Epithelial cell of proximal tubule (primary cell): ENCODE data around the gene SHOX. TPM values are rescaled to one million over a fixed set of nuclear protein-coding genes. Genes with fewer than 3 reads are reported as not detected.

ENCODE experiments used
- DNase-seq: peaks from one replicate; pipeline ENCODE4 v3.0.0-alpha.2; 2011; ENCODE audit warnings: low read depth
- H3K4me3 ChIP-seq: 2 replicates; pipeline ENCODE4 v1.5.1; 2011; ENCODE audit warnings: low read depth, mild to moderate bottlenecking, low read length
- total RNA-seq: library from RNA; depleted of rRNA; stranded (reverse); fragments of >200 nt; gene quantifications from 2 replicates; pipeline ENCODE4 v1.2.3, GENCODE V29; 2015
- TF ChIP-seq, protein P1 (sequence below): conservative IDR thresholded peaks from 2 replicates; pipeline ENCODE4 v1.5.1; 2012; ENCODE audit warnings: low read depth, mild to moderate bottlenecking, low read length

The SHOX gene
- total RNA-seq, 1 donor from 2014 or later: not detected

DNA sequence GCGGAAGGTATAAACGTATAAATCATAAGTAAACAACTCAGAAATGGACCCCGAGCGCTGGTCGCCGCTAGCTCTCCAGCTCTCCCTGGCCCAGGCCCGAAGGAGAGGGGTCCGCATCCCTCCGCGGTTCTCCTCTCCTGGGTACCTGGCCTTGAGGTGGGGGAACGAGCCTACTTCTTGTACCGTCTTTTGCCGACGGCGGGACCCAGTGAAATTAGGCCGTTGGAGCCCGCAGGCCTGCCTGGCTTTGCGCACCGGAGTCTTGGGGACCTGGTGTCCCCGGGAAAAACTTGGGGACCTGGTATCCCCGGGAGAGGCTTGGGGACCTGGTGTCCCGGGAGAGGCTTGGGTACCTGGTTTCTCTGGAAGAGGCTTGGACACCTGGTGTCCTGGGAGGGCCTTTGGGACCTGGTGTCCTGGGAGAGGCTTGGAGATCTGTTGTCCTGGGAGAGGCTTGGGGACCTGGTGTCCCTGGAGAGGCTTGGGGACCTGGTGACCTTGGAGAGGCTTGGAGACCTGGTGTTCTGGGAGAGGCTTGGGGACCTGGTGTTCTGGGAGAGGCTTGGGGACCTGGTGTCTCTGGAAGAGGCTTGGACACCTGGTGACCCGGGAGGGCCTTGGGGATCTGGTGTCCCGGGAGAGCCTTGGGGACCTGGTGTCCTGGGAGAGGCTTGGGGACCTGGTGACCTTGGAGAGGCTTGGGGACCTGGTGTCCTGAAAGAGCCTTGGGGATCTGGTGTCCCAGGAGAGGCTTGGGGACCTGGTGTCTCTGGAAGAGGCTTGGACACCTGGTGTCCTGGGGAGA lies 12.0 kb downstream of the SHOX start:
- TF ChIP-seq, protein P1, sequence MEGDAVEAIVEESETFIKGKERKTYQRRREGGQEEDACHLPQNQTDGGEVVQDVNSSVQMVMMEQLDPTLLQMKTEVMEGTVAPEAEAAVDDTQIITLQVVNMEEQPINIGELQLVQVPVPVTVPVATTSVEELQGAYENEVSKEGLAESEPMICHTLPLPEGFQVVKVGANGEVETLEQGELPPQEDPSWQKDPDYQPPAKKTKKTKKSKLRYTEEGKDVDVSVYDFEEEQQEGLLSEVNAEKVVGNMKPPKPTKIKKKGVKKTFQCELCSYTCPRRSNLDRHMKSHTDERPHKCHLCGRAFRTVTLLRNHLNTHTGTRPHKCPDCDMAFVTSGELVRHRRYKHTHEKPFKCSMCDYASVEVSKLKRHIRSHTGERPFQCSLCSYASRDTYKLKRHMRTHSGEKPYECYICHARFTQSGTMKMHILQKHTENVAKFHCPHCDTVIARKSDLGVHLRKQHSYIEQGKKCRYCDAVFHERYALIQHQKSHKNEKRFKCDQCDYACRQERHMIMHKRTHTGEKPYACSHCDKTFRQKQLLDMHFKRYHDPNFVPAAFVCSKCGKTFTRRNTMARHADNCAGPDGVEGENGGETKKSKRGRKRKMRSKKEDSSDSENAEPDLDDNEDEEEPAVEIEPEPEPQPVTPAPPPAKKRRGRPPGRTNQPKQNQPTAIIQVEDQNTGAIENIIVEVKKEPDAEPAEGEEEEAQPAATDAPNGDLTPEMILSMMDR: no peak
- no peak for DNase-seq
- H3K4me3 ChIP-seq: no peak overlapping the region

DNA sequence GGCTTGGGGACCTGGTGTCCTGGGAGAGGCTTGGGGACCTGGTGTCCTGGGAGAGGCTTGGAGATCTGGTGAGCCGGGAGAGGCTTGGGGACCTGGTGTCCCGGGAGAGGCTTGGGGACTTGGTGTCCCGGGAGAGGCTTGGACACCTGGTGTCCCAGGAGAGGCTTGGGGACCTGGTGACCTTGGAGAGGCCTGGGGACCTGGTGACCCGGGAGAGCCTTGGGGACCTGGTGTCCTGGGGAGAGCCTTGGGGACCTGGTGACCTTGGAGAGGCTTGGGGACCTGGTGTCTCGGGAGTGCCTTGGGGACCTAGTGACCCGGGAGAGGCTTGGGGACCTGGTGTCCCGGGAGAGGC lies 12.6 kb downstream of the SHOX start:
- DNase-seq: no peak
- H3K4me3 ChIP-seq: no peak overlapping the region
- TF ChIP-seq, protein P1: no peak

DNA sequence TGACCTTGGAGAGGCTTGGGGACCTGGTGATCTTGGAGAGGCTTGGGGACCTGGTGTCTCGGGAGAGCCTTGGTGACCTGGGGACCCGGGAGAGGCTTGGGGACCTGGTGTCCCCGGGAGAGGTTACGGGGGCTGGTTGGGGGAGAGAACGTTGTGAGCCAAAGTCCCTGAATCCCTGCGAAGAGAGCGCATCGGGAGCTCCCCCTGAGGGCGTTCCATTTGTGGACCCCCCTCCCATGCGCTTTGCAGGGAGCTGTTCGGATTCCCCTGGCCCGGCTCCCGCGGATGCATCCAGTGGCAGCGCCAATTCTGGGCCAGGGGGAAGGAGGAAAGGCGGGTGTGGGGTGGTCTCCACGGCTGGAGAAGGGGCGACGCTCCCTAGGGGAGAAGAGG lies 13.3 kb downstream of the SHOX start:
- DNase-seq: no peak
- H3K4me3 ChIP-seq: no peak overlapping the region
- TF ChIP-seq, protein P1: no peak

DNA sequence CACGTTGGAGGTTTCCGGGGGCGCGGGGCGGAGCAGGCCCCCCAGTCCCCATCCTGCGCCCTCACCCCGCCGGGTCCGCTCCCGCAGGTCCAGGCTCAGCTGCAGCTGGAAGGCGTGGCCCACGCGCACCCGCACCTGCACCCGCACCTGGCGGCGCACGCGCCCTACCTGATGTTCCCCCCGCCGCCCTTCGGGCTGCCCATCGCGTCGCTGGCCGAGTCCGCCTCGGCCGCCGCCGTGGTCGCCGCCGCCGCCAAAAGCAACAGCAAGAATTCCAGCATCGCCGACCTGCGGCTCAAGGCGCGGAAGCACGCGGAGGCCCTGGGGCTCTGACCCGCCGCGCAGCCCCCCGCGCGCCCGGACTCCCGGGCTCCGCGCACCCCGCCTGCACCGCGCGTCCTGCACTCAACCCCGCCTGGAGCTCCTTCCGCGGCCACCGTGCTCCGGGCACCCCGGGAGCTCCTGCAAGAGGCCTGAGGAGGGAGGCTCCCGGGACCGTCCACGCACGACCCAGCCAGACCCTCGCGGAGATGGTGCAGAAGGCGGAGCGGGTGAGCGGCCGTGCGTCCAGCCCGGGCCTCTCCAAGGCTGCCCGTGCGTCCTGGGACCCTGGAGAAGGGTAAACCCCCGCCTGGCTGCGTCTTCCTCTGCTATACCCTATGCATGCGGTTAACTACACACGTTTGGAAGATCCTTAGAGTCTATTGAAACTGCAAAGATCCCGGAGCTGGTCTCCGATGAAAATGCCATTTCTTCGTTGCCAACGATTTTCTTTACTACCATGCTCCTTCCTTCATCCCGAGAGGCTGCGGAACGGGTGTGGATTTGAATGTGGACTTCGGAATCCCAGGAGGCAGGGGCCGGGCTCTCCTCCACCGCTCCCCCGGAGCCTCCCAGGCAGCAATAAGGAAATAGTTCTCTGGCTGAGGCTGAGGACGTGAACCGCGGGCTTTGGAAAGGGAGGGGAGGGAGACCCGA lies 14.0 kb downstream of the SHOX start:
- H3K4me3 ChIP-seq: no peak overlapping the region
- TF ChIP-seq, protein P1: no peak

DNA sequence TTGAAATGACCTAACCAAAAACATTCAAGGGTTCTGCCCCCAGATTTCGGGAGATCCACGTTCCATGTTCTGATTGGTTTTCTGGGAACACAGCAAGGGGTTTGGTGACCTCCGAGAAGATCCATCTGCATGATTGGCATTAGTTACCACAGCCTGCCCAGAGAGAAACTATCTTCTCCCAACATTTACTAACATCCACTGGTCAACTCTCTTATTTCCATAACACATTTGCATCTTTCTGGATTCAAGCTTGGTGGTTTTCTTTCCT lies 15.6 kb downstream of the SHOX start:
- TF ChIP-seq, protein P1: no peak
- H3K4me3 ChIP-seq: no peak overlapping the region

More for the DNA sequence above, 14.0 kb downstream of the SHOX start:
- DNase-seq: no peak

DNA sequence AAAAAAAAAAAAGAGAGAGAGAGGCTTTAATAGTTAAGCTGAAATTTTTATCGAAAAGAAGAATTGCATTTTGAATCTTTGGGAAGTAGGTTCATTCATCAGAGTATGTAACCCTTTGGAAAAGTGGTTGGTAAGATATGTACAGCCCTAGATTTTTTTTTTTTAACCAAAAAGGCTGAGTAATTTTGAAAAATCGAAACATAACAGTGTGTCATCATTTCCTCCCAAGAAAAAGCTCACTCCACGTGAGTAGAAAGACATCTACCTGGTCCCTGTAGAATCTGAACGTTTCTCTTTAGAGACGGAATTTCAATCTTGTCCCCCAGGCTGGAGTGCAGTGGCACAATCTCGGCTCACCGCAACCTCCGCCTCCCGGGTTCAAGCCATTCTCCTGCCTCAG lies 16.2 kb downstream of the SHOX start:
- no peak for DNase-seq
- no peak overlapping the region for H3K4me3 ChIP-seq
- TF ChIP-seq, protein P1: no peak

More for the DNA sequence above, 15.6 kb downstream of the SHOX start:
- DNase-seq: no peak
